Measurements from ENCODE around the gene ATP1B3. TPM values are rescaled to one million over a fixed set of nuclear protein-coding genes. Genes with fewer than 3 reads are reported as not detected.
"Not testable (repeated sequence)": the region's sequence is repeated elsewhere in the genome, so short reads cannot be mapped to it uniquely, and the experiment has no call there.

ATP1B3 gene
- polyA plus RNA-seq, 1 donor from 2014 or later = 131 TPM

GRCh38 chr3:141909408-141909807 lies 33.0 kb downstream of the ATP1B3 start:
- no peak overlapping the region for H3K27ac ChIP-seq (ENCODE audit: low read length)
- H3K79me2 ChIP-seq (replicated peaks; ENCODE audit: insufficient read depth, low read length) = no peaks in the 10 kb centered on the region
- TF ChIP-seq RAD21 (conservative IDR thresholded peaks at IDR 0.05) (no peak), REST (IDR thresholded peaks at IDR 0.05; ENCODE audit: borderline replicate concordance) (no peak), CTCF (IDR thresholded peaks at IDR 0.05; ENCODE audit: poor library complexity, severe bottlenecking) (no peak), POLR2AphosphoS5 (IDR thresholded peaks at IDR 0.05) (no peak)
- H3K27me3 ChIP-seq (ENCODE audit: insufficient read depth, low read depth, low read length) = no peaks in the 10 kb centered on the region
- no peak overlapping the region for H3K9ac ChIP-seq (ENCODE audit: low read length)
- H3K4me3 ChIP-seq (ENCODE audit: low read length) = no peak overlapping the region
- no peaks in the 10 kb centered on the region for H3F3A ChIP-seq (ENCODE audit: insufficient read depth, low read length, poor library complexity, severe bottlenecking)
- H4K20me1 ChIP-seq (ENCODE audit: insufficient read depth) = no peaks in the 10 kb centered on the region
- H3K4me2 ChIP-seq (ENCODE audit: low read length) = no peak overlapping the region
- no peaks in the 10 kb centered on the region for H3K9me3 ChIP-seq (ENCODE audit: low read length)
- H3K36me3 ChIP-seq (ENCODE audit: insufficient read depth, low read length) = peaks cover 20% of the 10 kb centered on the region
- H3K9me2 ChIP-seq (ENCODE audit: insufficient read depth, low read length) = no peaks in the 10 kb centered on the region
- no peak overlapping the region for H2AFZ ChIP-seq (ENCODE audit: low read depth, low read length)

DNA sequence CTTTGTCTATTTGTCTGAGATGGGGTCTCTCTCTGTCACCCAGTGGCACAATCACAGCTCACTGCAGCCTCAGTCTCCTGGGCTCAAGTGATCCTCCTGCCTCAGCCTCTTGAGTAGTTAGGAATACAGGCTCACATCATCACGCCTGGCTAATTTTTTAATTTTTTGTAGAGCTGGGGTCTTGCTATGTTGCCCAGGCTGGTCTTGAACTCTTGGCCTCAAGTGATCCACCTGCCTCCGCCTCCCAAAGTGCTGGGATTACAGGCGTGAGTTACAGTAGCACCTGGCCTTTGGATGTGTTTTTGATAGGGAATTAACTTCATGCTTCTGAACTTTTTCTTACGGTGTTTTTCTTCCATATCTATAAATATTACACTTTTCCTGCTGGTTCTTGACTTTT lies 33.5 kb downstream of the ATP1B3 start:
- not testable (repeated sequence) for H3K9me2 ChIP-seq (ENCODE audit: insufficient read depth, low read length); H3K4me3 ChIP-seq (ENCODE audit: low read length); H2AFZ ChIP-seq (ENCODE audit: low read depth, low read length); H3K9ac ChIP-seq (ENCODE audit: low read length); H3K27me3 ChIP-seq (ENCODE audit: insufficient read depth, low read depth, low read length); H4K20me1 ChIP-seq (ENCODE audit: insufficient read depth); H3K79me2 ChIP-seq (replicated peaks; ENCODE audit: insufficient read depth, low read length); H3K9me3 ChIP-seq (ENCODE audit: low read length); H3K27ac ChIP-seq (ENCODE audit: low read length); H3F3A ChIP-seq (ENCODE audit: insufficient read depth, low read length, poor library complexity, severe bottlenecking); H3K4me2 ChIP-seq (ENCODE audit: low read length)
- peaks cover 20% of the 10 kb centered on the region for H3K36me3 ChIP-seq (ENCODE audit: insufficient read depth, low read length)

DNA sequence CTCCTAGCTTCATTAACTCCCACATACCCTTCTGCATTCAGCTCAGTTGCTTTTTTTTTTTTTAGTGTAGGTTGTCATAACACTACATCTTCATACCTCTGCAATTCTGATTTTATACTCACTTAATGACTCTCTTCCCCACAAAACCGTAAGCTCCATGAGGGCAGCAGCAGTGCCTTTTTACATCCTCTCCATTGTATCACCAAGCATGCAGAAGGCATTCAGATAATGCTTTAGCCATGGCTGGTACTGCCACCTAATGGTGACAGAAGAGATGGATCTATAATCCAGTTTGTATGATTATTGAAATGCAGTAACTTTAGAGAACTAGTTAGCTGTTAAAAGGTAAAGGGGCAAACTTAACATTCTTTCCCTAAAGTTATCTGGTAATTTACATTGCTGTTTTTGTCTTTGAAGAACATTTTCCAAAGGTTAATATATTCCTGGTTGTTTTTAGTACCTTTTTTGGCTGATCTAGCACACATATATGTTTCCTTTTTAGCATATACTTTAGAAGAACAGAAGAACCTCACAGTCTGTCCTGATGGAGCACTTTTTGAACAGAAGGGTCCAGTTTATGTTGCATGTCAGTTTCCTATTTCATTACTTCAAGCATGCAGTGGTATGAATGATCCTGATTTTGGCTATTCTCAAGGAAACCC lies 36.8 kb downstream of the ATP1B3 start:
- TF ChIP-seq POLR2AphosphoS5 (IDR thresholded peaks at IDR 0.05) (no peak), EZH2 (IDR thresholded peaks at IDR 0.05; ENCODE audit: borderline replicate concordance, insufficient read depth, low read length, poor library complexity, severe bottlenecking) (no peak), MXI1 (conservative IDR thresholded peaks at IDR 0.05; ENCODE audit: poor library complexity, severe bottlenecking) (no peak), TAF1 (IDR thresholded peaks at IDR 0.05; ENCODE audit: low read depth) (no peak), SMC3 (conservative IDR thresholded peaks at IDR 0.05; ENCODE audit: poor library complexity) (peak; percentile 56), EP300 (conservative IDR thresholded peaks at IDR 0.05; ENCODE audit: poor library complexity, severe bottlenecking) (no peak), RAD21 (conservative IDR thresholded peaks at IDR 0.05) (peak; percentile 56), CTCF (IDR thresholded peaks at IDR 0.05; ENCODE audit: poor library complexity, severe bottlenecking) (peak; percentile 59), REST (IDR thresholded peaks at IDR 0.05; ENCODE audit: borderline replicate concordance) (no peak)
- no peak overlapping the region for H3K4me3 ChIP-seq (ENCODE audit: low read length)
- H3K9me2 ChIP-seq (ENCODE audit: insufficient read depth, low read length) = no peaks in the 10 kb centered on the region
- no peak overlapping the region for H3K4me2 ChIP-seq (ENCODE audit: low read length)
- no peaks in the 10 kb centered on the region for H3F3A ChIP-seq (ENCODE audit: insufficient read depth, low read length, poor library complexity, severe bottlenecking)
- no peak overlapping the region for H3K9ac ChIP-seq (ENCODE audit: low read length)
- no peaks in the 10 kb centered on the region for H4K20me1 ChIP-seq (ENCODE audit: insufficient read depth)
- no peak overlapping the region for H2AFZ ChIP-seq (ENCODE audit: low read depth, low read length)
- H3K9me3 ChIP-seq (ENCODE audit: low read length) = no peaks in the 10 kb centered on the region
- H3K36me3 ChIP-seq (ENCODE audit: insufficient read depth, low read length) = peaks cover 13% of the 10 kb centered on the region
- H3K79me2 ChIP-seq (replicated peaks; ENCODE audit: insufficient read depth, low read length) = no peaks in the 10 kb centered on the region
- H3K27ac ChIP-seq (ENCODE audit: low read length) = no peak overlapping the region
- H3K27me3 ChIP-seq (ENCODE audit: insufficient read depth, low read depth, low read length) = no peaks in the 10 kb centered on the region

Data from neural cell (in vitro differentiated cells).